Caco-2 (cell line): ENCODE data around the gene LRRTM4. TPM values are rescaled to one million over a fixed set of nuclear protein-coding genes. Genes with fewer than 3 reads are reported as not detected.

Source experiments
- BruUV-seq: library from RNA; stranded (reverse); fragments of 400-500 nt; replicated peaks from 2 replicates; lab custom pipeline; 2021; lab: Mats Ljungman, UMichigan
- CTCF ChIA-PET: fragments of 300-600 bp; sonication (Branson Sonifier 250); formaldehyde crosslinking; loops from one replicate; lab custom pipeline; 2022; ENCODE audit warnings: antibody characterized with exemption; lab: Charles Lee
- POLR2A ChIA-PET: fragments of 300-600 bp; sonication (Branson Sonifier 250); formaldehyde crosslinking; loops from one replicate; lab custom pipeline; 2022; ENCODE audit warnings: antibody characterized with exemption; lab: Charles Lee
- DNase-seq, 2 experiments: peaks; one replicate each; pipeline versions ENCODE4 v3.0.0 to v3.0.0-alpha.2; 2020 to 2022
- H3K27me3 ChIP-seq: replicated peaks from 2 replicates; pipeline ENCODE4 v1.6.0; 2011; ENCODE audit warnings: low read length; ENCODE audit not compliant: control insufficient read depth, insufficient read depth
- H3K36me3 ChIP-seq: 2 replicates; pipeline ENCODE4 v1.5.1; 2011; ENCODE audit warnings: low read length; ENCODE audit not compliant: control insufficient read depth, insufficient read depth
- H3K4me1 ChIP-seq: fragments of 250-450 bp; sonication (Bioruptor Pico); 2 replicates; pipeline ENCODE4 v1.5.1; 2020; ENCODE audit warnings: mild to moderate bottlenecking
- H3K4me3 ChIP-seq: 2 replicates; pipeline ENCODE4 v1.5.1; 2011; ENCODE audit warnings: low read depth, mild to moderate bottlenecking, control low read depth, low read length
- H3K9me3 ChIP-seq: fragments of 250-450 bp; sonication (Bioruptor Pico); 2 replicates; pipeline ENCODE4 v1.5.1; 2020; ENCODE audit warnings: mild to moderate bottlenecking, moderate library complexity
- H3K27ac Mint-ChIP-seq: one replicate; pipeline ENCODE4 v1.8.0; 2022; ENCODE audit warnings: mixed read lengths; ENCODE audit not compliant: unreplicated experiment
- H3K27me3 Mint-ChIP-seq: one replicate; pipeline ENCODE4 v1.8.0; 2022; ENCODE audit warnings: mixed read lengths; ENCODE audit not compliant: insufficient read depth, unreplicated experiment
- H3K36me3 Mint-ChIP-seq: one replicate; pipeline ENCODE4 v1.8.0; 2022; ENCODE audit warnings: mild to moderate bottlenecking, mixed read lengths; ENCODE audit not compliant: insufficient read depth, unreplicated experiment
- H3K4me1 Mint-ChIP-seq: one replicate; pipeline ENCODE4 v1.8.0; 2022; ENCODE audit warnings: low read depth, mixed read lengths; ENCODE audit not compliant: unreplicated experiment
- H3K4me3 Mint-ChIP-seq: one replicate; pipeline ENCODE4 v1.8.0; 2022; ENCODE audit warnings: mild to moderate bottlenecking, moderate library complexity, mixed read lengths; ENCODE audit not compliant: unreplicated experiment
- H3K9me3 Mint-ChIP-seq: one replicate; pipeline ENCODE4 v1.8.0; 2022; ENCODE audit warnings: mixed read lengths; ENCODE audit not compliant: unreplicated experiment
- CTCF ChIP-seq, 2 experiments: fragments of 200-600 bp in 1 of 2; IDR thresholded peaks; 1 replicate in 1 of 2; 2 replicates in 1 of 2; pipeline versions ENCODE4 v1.5.1 to v1.8.0; 2011 to 2022; ENCODE audit warnings: antibody characterized with exemption in 1 of 2, control low read depth in 1 of 2, inconsistent platforms in 1 of 2, low read depth in 1 of 2, low read length in 1 of 2, mild to moderate bottlenecking in 1 of 2, moderate library complexity in 1 of 2; ENCODE audit not compliant: insufficient read depth in 1 of 2, severe bottlenecking in 1 of 2, unreplicated experiment in 1 of 2
- intact Hi-C: fragments of 100-400 bp; cut with micrococcal nuclease; formaldehyde crosslinking; loops from one replicate; pipeline ENCODE4 v1.10.0; 2022; ENCODE audit not compliant: unreplicated experiment
- total RNA-seq: library from RNA; stranded (reverse); gene quantifications from 2 replicates; pipeline ENCODE4 v1.2.3, GENCODE V29; 2022

Gene LRRTM4
- total RNA-seq, 1 experiment from 2014 or later: 0.32 TPM

GRCh38 chr2:77443076-77443475 is 79.1 kb downstream of the LRRTM4 start:
- ChIA-PET CTCF (no interaction called here), POLR2A (no interaction called here)
- peaks cover 5% of the 10 kb centered on the region for H3K27me3 Mint-ChIP-seq
- no peaks in the 10 kb centered on the region for H3K9me3 Mint-ChIP-seq
- TF ChIP-seq CTCF (IDR thresholded peaks at IDR 0.05; ENCODE audit: insufficient read depth in 1 of 2, low read depth in 1 of 2, low read length in 1 of 2, severe bottlenecking in 1 of 2, unreplicated experiment in 1 of 2): no peak
- no peaks in the 10 kb centered on the region for H3K36me3 Mint-ChIP-seq
- H3K4me1 ChIP-seq: no peaks in the 10 kb centered on the region
- DNase-seq: no peak
- no peaks in the 10 kb centered on the region for H3K27me3 ChIP-seq
- no peak overlapping the region for H3K4me3 Mint-ChIP-seq
- intact Hi-C loops: no loop called here
- BruUV-seq: no TSS peak
- no peaks in the 10 kb centered on the region for H3K4me1 Mint-ChIP-seq
- no peaks in the 10 kb centered on the region for H3K36me3 ChIP-seq
- H3K4me3 ChIP-seq: no peak overlapping the region
- H3K27ac Mint-ChIP-seq: no peak overlapping the region
- H3K9me3 ChIP-seq: no peaks in the 10 kb centered on the region

- Mint-ChIP-seq H3K4me1 (no peaks in the 10 kb centered on the region), H3K9me3 (no peaks in the 10 kb centered on the region), H3K27ac (no peak overlapping the region), H3K36me3 (no peaks in the 10 kb centered on the region), H3K4me3 (no peak overlapping the region), H3K27me3 (no peaks in the 10 kb centered on the region)
- Histone ChIP-seq H3K9me3 (no peaks in the 10 kb centered on the region), H3K36me3 (no peaks in the 10 kb centered on the region), H3K4me1 (no peaks in the 10 kb centered on the region), H3K4me3 (no peak overlapping the region), H3K27me3 (no peaks in the 10 kb centered on the region)
- intact Hi-C loops: loop anchor here (5.0 kb wide), 1 partner anchor 542 kb away; no protein-coding TSS in a partner anchor
- ChIA-PET CTCF (no interaction called here), POLR2A (no interaction called here)
- no peak for DNase-seq
- no TSS peak for BruUV-seq
- peak in 1 of 2 experiments; percentile 23 for TF ChIP-seq CTCF (IDR thresholded peaks at IDR 0.05; ENCODE audit: insufficient read depth in 1 of 2, low read depth in 1 of 2, low read length in 1 of 2, severe bottlenecking in 1 of 2, unreplicated experiment in 1 of 2)
Observed at GRCh38 chr2:77434880-77435279, 87.3 kb downstream of the LRRTM4 start.

DNA sequence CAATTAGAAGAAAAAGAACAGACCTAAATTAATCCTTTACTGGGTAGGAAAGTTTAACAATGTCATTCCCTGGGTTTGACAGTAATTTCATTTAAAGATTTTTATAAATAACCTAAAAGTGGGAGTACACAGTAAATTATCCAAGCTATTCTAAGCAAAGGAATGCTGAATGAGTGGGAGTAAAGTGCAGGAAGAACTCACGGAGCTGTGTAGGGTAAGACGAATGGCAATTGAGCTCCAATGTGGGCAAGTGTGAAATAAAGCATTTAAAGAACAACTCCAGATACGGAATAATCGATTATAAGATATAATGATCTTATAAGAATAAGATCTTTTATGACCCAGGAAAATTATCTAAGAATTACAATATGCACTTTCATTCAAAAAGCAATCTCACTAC is 93.2 kb downstream of the LRRTM4 start:
- no peaks in the 10 kb centered on the region for H3K4me1 ChIP-seq
- intact Hi-C loops: no loop called here
- BruUV-seq: no TSS peak
- H3K4me3 ChIP-seq: no peak overlapping the region
- CTCF ChIA-PET: no interaction called here
- Mint-ChIP-seq H3K27ac (no peak overlapping the region), H3K4me3 (no peak overlapping the region), H3K9me3 (no peaks in the 10 kb centered on the region), H3K27me3 (peaks cover 2% of the 10 kb centered on the region), H3K36me3 (no peaks in the 10 kb centered on the region), H3K4me1 (no peaks in the 10 kb centered on the region)
- no peaks in the 10 kb centered on the region for H3K27me3 ChIP-seq
- POLR2A ChIA-PET: no interaction called here
- DNase-seq: no peak
- H3K36me3 ChIP-seq: no peaks in the 10 kb centered on the region
- TF ChIP-seq CTCF (IDR thresholded peaks at IDR 0.05; ENCODE audit: insufficient read depth in 1 of 2, low read depth in 1 of 2, low read length in 1 of 2, severe bottlenecking in 1 of 2, unreplicated experiment in 1 of 2): no peak
- no peaks in the 10 kb centered on the region for H3K9me3 ChIP-seq
